ENCODE results near the gene APOL5.

GRCh38 chr22:35728639-35729308 is 11.1 kb downstream of the APOL5 start:
- TF ChIP-seq POLR2A (IDR thresholded peaks at IDR 0.05) (no peak), CTCF (IDR thresholded peaks at IDR 0.05) (no peak), POLR2AphosphoS5 (IDR thresholded peaks at IDR 0.05) (no peak)
